VCaP (cell line): Measurements from ENCODE around the gene TPGS1.
A peak's percentile ranks its signal among the peaks of the same experiment; 100 is the strongest.

Experiments
- H3K27ac ChIP-seq: fragments of 450-650 bp; 2 replicates; pipeline ENCODE4 v1.5.1; 2017
- CTCF ChIP-seq: fragments of 450-650 bp; conservative IDR thresholded peaks from 2 replicates; pipeline ENCODE4 v1.5.1; 2017; ENCODE audit warnings: mild to moderate bottlenecking, moderate library complexity

Gene TPGS1

GRCh38 chr19:543910-544608 is 36.8 kb downstream of the TPGS1 start, which contains the start of gene GZMM:
TSS of gene GZMM (plus strand) at chr19:544053. CDS start at chr19:544072, 19 bp downstream.
- no peak within 1 kb of the TSS for H3K27ac ChIP-seq
- TF ChIP-seq CTCF, result no peak

GRCh38 chr19:547117-547516 is 39.8 kb downstream of the TPGS1 start:
- TF ChIP-seq CTCF, result no peak
- H3K27ac ChIP-seq, result no peak overlapping the region

- no peak overlapping the region for H3K27ac ChIP-seq
- no peak for TF ChIP-seq CTCF
Observed at GRCh38 chr19:547836-548720, 40.8 kb downstream of the TPGS1 start.

GRCh38 chr19:548886-549830 is 41.9 kb downstream of the TPGS1 start:
- TF ChIP-seq CTCF, result peak; percentile 52
- peak overlapping the region; percentile 30; the same call in 1 of the 2 replicates for H3K27ac ChIP-seq

- no peak overlapping the region for H3K27ac ChIP-seq
- no peak for TF ChIP-seq CTCF
Observed at GRCh38 chr19:554817-555216, 47.5 kb downstream of the TPGS1 start.

GRCh38 chr19:555474-555808 is 48.1 kb downstream of the TPGS1 start:
- no peak for TF ChIP-seq CTCF
- H3K27ac ChIP-seq, result no peak overlapping the region
